SHP77 treated with DMSO at 0.1 percent for 48 hours (cell line): Measurements from ENCODE around the gene PDE4B.
"Not testable (repeated sequence)": the region's sequence is repeated elsewhere in the genome, so short reads cannot be mapped to it uniquely, and the experiment has no call there.

Source experiments
- DNase-seq: peaks from one replicate; lab custom pipeline; 2025; lab: John Stamatoyannopoulos, UW

The PDE4B gene

GRCh38 chr1:65814752-65815151 is 22.1 kb downstream of the PDE4B start:
- no peak for DNase-seq

GRCh38 chr1:65817891-65818290 is 25.2 kb downstream of the PDE4B start:
- DNase-seq, result no peak

- no peak for DNase-seq
Measured at GRCh38 chr1:65818966-65819365, 26.3 kb downstream of the PDE4B start.

GRCh38 chr1:65820983-65821382 is 28.3 kb downstream of the PDE4B start:
- DNase-seq, result no peak

DNA sequence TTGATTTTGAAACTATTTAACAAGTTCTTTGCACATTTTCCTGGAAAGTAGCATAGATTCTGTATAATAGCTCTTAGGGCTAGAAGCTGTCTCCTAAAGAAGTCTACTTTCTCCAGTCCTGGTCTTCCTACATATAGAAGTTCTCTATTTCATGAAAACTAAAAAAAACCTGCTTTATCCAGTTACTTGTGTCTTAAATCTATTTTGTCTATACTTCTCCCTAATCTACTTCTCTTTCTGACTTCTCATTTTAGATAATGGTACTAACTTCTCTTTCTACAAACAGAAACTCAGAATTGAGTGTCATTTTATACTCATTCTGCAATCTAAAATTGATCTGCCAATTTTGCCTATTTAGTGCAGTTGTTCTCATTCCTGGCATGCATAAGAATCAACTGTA is 28.7 kb downstream of the PDE4B start:
- no peak for DNase-seq

GRCh38 chr1:65824103-65824502 is 31.4 kb downstream of the PDE4B start:
- DNase-seq, result no peak

- no peak for DNase-seq
Measured at GRCh38 chr1:65825741-65826140, 33.0 kb downstream of the PDE4B start.

DNA sequence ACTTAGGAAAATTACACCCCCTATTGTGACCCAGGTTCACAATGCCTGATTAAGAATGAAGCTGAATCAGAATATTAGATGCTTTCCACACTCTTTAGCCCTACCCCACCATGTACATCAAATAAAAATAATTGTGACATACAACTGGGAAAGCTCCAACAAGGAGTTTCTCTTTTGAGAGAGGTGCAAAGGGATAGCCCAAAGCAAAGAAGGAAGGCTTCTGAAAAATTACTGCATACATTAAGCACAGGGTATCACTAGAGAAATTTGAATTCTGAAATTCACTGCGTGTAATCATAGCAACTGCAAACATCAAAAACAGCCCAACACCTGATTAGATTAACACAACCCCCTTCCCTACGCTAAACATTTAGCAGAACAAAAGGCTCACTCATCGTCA is 34.1 kb downstream of the PDE4B start:
- no peak for DNase-seq

GRCh38 chr1:65827346-65827745 is 34.7 kb downstream of the PDE4B start:
- DNase-seq, result no peak

GRCh38 chr1:65830306-65830705 is 37.6 kb downstream of the PDE4B start:
- DNase-seq, result no peak

GRCh38 chr1:65832296-65832695 is 39.6 kb downstream of the PDE4B start:
- DNase-seq, result no peak

GRCh38 chr1:65836686-65837085 is 44.0 kb downstream of the PDE4B start:
- no peak for DNase-seq

- no peak for DNase-seq
Measured at GRCh38 chr1:65840683-65841082, 48.0 kb downstream of the PDE4B start.

DNA sequence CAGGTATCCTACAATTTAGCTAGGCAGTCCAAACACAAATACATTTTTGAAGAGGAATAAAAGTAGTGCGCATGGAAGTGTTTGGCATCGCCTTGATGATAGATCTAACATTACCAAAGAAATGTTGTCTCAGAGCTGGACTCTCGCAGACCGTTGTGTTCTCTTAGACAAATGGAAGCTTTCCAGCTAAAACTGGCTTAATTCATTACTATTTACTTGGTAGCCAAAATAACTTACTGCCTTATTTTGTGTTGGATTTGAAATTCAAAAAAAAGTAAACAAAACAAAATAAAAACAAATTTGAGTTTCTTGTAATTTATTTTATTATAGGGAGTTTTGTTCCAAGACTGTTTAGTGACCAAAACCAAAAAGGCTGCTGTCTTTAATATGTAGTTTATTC is 51.6 kb downstream of the PDE4B start:
- no peak for DNase-seq

GRCh38 chr1:65844821-65845534 is 52.3 kb downstream of the PDE4B start:
- peak; percentile 35 for DNase-seq

GRCh38 chr1:65845535-65846060 is 52.9 kb downstream of the PDE4B start:
- DNase-seq, result no peak

GRCh38 chr1:65846866-65847265 is 54.2 kb downstream of the PDE4B start:
- DNase-seq, result no peak

- no peak for DNase-seq
Measured at GRCh38 chr1:65850281-65850680, 57.6 kb downstream of the PDE4B start.

- not testable (repeated sequence) for DNase-seq
Measured at GRCh38 chr1:65856591-65856990, 63.9 kb downstream of the PDE4B start.

DNA sequence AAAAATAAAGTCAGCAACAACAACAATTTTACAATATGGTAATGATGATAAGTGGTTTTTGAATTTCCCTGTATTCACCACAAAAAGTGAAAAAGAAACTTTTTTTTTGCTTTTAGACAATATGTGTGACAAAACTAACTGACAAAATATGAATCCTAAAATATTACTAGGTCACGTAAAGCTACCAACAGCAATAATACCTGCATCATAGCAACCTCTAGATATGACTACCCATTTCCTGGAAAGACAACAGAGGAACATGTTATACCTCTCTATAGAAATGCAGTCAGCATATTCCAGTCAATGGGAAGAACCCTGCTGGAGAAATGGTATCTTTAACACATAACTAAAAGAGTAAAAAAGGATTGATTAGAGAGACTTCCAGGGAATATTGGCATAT is 73.7 kb downstream of the PDE4B start:
- DNase-seq, result no peak

- no peak for DNase-seq
Measured at GRCh38 chr1:65872301-65872700, 79.6 kb downstream of the PDE4B start.

- DNase-seq, result not testable (repeated sequence)
Measured at GRCh38 chr1:65878342-65878741, 85.6 kb downstream of the PDE4B start.

DNA sequence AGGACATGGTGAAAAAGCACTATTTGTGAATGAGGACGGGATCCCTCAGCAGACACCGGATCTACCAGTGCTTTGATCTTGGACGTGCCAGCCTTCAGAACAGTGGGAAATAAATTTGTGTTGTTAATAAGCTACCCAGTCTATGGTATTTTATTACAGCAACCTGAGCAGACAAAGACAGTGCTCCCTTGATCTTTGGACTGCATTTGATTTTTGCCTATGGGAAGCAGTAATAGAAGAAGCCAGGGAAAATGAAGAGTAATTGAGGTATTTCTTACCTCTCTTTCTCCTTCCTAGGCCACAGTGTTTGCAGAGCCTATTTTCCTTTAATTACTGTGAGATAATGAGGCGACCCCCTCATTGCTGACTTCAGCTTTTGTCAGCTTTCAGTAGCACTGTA is 87.9 kb downstream of the PDE4B start:
- DNase-seq, result no peak

GRCh38 chr1:65881067-65881594 is 88.4 kb downstream of the PDE4B start:
- DNase-seq, result no peak
